GM18951 (cell line): ENCODE results near the gene SBNO2.

Source experiments
- POLR2A ChIP-seq: IDR thresholded peaks from 4 replicates; pipeline ENCODE4 v1.6.1; 2011; ENCODE audit warnings: mild to moderate bottlenecking; ENCODE audit not compliant: insufficient read length, insufficient read depth; ENCODE audit errors: extremely low read depth
- in situ Hi-C: fragments of 300-500 bp; cut with MboI; formaldehyde crosslinking; loops from one replicate; pipeline ENCODE4 v1.12.0; 2022; ENCODE audit warnings: low sequenced_read_pairs, mixed read lengths, inconsistent platforms; ENCODE audit not compliant: unreplicated experiment

The SBNO2 gene

GRCh38 chr19:1158885-1159448 is 15.1 kb downstream of the SBNO2 start:
- no peak for TF ChIP-seq POLR2A
- in situ Hi-C loops, result no loop called here

DNA sequence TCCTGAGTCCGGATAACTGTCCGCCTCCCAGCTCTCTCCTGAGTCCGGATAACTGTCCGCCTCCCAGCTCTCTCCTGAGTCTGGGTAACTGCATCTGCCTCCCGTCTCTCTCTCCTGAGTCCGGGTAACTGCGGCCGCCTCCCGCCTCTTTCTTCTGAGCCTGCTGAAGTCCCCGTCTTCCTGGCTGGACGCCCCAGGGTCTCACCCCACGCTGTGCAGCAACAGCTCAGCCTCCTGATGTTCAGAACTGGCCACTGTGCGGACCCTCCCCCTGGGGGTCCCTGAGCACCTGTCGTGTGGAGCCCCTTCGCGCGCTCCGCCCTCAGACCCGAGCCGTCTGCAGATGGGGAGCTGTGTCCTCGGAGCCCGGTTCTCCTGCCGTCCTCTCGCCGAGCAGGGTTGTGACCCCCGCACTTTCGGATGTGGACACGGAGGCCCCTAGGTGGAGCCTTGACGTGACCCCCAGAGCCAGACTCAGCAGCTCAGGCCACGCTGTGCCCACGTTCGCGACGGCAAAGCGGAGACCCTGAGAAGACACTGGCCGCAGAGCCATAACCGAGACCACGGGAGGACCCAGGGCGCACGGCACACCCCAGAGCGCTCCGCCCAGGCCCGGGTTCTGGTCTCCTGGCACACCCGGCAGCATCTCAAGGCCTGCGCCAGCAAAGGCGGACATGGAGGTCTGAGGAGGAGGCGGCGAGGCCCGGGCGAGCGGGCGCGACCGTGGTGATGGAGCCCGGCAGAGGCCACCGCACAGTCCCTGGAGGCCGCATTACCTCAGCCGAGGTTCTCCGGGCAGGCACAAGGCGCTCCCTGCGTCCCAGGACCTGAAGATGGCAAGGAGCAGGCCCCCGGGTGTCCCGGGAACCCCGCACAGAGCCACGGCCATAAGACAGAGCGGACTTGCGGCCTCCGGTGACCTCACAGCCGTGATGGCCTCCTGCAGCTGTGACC is 15.9 kb downstream of the SBNO2 start:
- in situ Hi-C loops, result no loop called here
- TF ChIP-seq POLR2A, result no peak

GRCh38 chr19:1156830-1157615 is 17.0 kb downstream of the SBNO2 start:
- TF ChIP-seq POLR2A, result no peak
- in situ Hi-C loops, result no loop called here

- no peak for TF ChIP-seq POLR2A
- in situ Hi-C loops, result no loop called here
These were observed 17.7 kb downstream of the SBNO2 start for GRCh38 chr19:1156305-1156801.

DNA sequence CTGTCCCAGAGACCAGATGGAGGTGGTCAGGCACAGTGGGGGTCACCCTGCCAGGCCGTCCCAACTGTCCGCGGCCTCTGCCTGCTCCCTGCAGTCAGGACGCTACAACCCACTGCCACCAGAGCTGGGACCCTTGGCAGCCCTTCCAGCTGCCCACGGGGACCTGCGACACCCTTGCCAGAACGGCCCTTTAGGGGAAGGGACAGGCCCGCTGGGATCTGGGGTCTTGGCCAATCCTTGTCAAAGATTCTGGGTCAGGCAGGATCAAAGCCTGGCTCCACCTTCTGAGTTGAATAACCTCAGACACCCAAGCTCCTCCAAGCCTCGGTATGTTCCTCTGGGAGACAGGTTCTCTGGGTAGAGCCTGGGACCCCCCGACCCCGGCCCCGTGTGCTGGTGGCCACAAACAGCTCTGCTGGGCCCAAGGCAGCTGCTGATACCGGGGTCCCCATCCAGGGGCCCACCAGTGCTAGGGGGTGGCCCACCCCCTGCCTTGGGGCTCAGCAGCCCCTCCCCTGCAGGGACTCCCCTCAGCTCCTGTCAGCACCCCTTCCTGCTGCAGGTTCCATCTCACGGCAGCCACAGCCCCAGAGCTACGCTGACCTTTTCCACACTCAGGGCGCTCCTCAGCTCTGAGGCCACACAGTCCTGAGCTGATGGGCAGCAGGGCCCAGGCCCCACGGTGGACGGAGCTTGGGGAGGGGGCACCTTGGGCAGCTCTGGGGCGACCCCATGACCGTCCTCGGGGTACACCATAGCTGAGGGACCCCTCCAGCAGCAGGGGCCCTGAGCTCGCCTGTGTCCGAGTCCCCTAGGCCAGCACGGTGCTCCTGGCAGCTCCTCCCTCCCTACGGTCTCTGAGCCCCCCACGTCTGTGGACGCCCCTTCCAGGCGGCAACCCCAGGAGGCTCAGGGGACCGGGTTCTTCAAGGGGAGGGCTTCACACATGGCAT is 18.4 kb downstream of the SBNO2 start:
- in situ Hi-C loops, result no loop called here
- TF ChIP-seq POLR2A, result no peak

GRCh38 chr19:1154731-1155351 is 19.2 kb downstream of the SBNO2 start:
- in situ Hi-C loops, result no loop called here
- TF ChIP-seq POLR2A, result no peak

DNA sequence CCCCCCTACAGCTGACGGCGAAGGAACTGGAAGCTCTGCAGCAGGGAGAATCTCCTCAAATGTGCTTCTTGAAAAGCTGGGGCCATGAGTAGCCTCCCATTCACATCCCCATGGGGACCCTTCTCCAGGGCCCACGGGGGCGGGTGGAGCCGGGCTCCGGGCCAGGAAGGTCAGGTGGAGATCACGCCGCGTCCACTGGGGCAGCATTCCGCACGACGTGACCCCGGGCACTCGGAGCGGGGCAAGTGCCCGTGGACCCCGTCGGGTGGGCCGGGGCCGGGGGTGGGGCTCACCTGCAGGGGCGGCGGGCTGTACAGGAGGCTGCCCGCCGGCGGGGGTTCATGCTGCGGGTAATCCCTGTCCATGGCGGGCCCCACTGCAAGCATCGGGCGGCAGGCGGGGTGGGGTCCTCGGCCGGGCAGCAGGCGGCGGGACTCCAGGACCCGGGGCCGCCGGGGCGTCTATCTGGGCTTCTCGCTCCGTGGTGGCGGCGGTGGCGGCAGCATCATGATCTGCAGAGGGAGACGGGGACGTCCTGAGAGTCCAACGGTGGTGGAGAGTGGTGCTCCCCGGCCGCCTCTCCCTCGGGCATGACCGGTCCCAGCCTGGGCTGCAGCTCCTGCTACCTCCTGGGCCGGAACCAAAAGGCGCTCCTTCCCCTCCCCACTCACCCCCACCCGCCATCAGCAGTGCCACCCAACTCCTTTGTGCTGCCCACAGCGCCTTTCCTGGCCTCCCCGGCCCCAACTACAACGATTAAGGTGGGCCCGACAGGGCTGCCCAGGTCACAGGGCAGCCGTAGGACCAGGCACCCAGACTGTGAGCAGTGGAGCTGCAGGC is 20.0 kb downstream of the SBNO2 start:
- in situ Hi-C loops, result no loop called here
- no peak for TF ChIP-seq POLR2A

DNA sequence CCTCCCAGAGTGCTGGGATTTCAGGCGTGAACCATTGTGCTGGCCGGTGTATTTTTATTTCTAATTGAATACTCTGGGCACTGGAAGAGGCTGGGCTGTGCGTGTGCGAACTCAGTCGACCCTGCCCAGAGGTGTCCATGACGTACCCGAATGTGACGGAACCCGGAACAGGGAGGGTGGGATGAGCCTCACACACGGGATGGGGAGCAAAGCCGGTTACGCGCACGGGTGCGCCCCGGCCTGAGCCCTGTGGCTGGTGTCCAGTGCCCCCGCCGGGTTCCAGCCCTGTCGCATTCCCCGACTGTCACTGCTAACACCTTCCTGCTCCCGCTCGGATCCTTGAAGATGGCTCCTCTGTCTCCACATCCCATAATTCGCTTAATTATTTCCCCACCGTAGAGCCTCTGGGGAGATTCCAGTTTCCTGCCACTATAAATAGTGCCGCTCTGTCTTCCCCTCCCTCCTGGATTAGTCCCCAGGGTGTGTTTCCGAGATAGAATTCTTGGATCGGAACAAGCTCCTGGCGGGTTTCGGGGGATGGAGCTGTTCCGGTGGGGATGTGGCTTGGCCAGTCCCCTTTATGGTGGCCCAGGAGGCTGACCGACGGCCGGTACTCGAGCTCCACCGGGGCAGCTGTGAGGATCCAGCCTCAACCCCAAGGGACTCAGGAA is 22.0 kb downstream of the SBNO2 start:
- TF ChIP-seq POLR2A, result no peak
- in situ Hi-C loops, result no loop called here

DNA sequence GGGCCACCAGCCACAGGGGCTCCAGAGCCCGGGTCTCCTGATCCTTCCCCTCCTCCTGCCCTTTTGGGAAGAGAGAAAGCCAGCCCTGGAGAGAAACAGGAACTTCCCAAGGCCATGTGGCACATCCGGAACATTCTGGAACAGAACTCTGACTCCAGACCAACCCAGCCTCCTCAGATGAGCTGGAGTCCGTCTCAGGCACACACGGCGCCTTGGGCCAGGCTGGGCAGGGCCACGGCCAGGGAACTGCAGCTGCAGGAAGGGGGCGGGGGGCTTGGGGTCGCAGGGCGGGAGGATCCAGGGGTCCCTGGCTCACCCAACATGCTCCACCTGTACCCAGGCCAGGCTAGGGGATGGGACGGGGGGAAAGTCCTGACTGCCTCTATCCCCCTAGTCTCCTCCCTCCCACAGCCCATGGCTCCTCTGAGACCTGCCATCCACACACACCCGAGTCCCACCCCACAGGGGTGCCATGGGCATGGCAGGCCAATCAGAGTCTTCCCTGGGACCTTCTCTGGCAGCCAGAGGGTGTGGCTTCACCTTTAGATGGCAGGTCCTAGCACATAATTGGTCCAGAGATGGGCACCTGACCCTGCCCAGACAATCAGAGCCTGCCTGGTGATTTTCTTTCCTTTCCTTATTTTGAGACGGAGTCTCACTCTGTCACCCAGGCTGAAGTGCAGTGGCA is 22.9 kb downstream of the SBNO2 start:
- TF ChIP-seq POLR2A, result no peak
- in situ Hi-C loops, result no loop called here

- no peak for TF ChIP-seq POLR2A
- in situ Hi-C loops, result no loop called here
These were observed 23.6 kb downstream of the SBNO2 start for GRCh38 chr19:1150333-1151036.
